Activated B cell treated with CpG ODN at 0.5 μM for 24 hours (primary cell): ENCODE data around the gene ZNF672. TPM values are rescaled to one million over a fixed set of nuclear protein-coding genes. Genes with fewer than 3 reads are reported as not detected.

Experiments
- ATAC-seq: fragments of 200-7000 bp; cut with Tn5 transposase; one replicate; pipeline ENCODE4 v1.10.0; 2021; ENCODE audit warnings: low read depth, mild to moderate bottlenecking, moderate library complexity
- CTCF ChIA-PET: fragments of 350-600 bp; sonication (Branson Sonifier 250); formaldehyde crosslinking; loops from one replicate; lab custom pipeline; 2021; ENCODE audit warnings: antibody characterized with exemption; lab: Charles Lee
- POLR2A ChIA-PET: fragments of 350-600 bp; sonication (Branson Sonifier 250); formaldehyde crosslinking; loops from one replicate; lab custom pipeline; 2021; ENCODE audit warnings: antibody characterized with exemption; lab: Charles Lee
- DNase-seq: peaks from one replicate; pipeline ENCODE4 v3.0.0; 2022
- H3K27ac Mint-ChIP-seq: one replicate; pipeline ENCODE4 v1.8.0; 2020; ENCODE audit warnings: mixed read lengths
- H3K27me3 Mint-ChIP-seq: one replicate; pipeline ENCODE4 v1.8.0; 2021; ENCODE audit warnings: mixed read lengths
- H3K36me3 Mint-ChIP-seq: one replicate; pipeline ENCODE4 v1.8.0; 2021; ENCODE audit warnings: low read depth, mixed read lengths
- H3K4me1 Mint-ChIP-seq: one replicate; pipeline ENCODE4 v1.8.0; 2021; ENCODE audit warnings: mixed read lengths
- H3K4me3 Mint-ChIP-seq: one replicate; pipeline ENCODE4 v1.8.0; 2020; ENCODE audit warnings: mild to moderate bottlenecking, mixed read lengths
- H3K9me3 Mint-ChIP-seq: one replicate; pipeline ENCODE4 v1.8.0; 2020; ENCODE audit warnings: mixed read lengths
- CTCF ChIP-seq: fragments of 200-600 bp; IDR thresholded peaks from one replicate; pipeline ENCODE4 v1.8.0; 2022; ENCODE audit warnings: antibody characterized with exemption, mild to moderate bottlenecking
- intact Hi-C: fragments of 100-400 bp; cut with micrococcal nuclease; formaldehyde crosslinking; loops from one replicate; pipeline ENCODE4 v1.15.1; 2024
- total RNA-seq: library from RNA; stranded (reverse); gene quantifications from 2 replicates; pipeline ENCODE4 v1.2.3, GENCODE V29; 2022

ZNF672 gene
- total RNA-seq, 1 donor from 2014 or later: 47.0 TPM

- Mint-ChIP-seq H3K27ac (peak overlapping the region; percentile 37), H3K9me3 (peaks cover under 1% of the 10 kb centered on the region), H3K27me3 (no peaks in the 10 kb centered on the region), H3K36me3 (peaks cover 33% of the 10 kb centered on the region), H3K4me3 (no peak overlapping the region), H3K4me1 (peaks cover 49% of the 10 kb centered on the region)
- DNase-seq (no peak), ATAC-seq (no peak)
- POLR2A ChIA-PET: interaction anchor here (1.3 kb wide), 1 partner anchor 186 kb away, joined by 3 read pairs; no protein-coding TSS in a partner anchor
- no peak for TF ChIP-seq CTCF
- CTCF ChIA-PET: interaction anchor here (1.8 to 7.2 kb wide), 2 partner anchors 105 to 189 kb away, joined by 8 to 218 read pairs; no protein-coding TSS in a partner anchor
- intact Hi-C loops: loop anchor here (5.0 kb wide), 1 partner anchor 1127 kb away; no protein-coding TSS in a partner anchor
These were observed 29.1 kb upstream of the ZNF672 start for GRCh38 chr1:248808876-248809275.

GRCh38 chr1:248810000-248810726, 27.9 kb upstream of the ZNF672 start:
- no peak for DNase-seq
- H3K36me3 Mint-ChIP-seq: peaks cover 45% of the 10 kb centered on the region
- no peak for ATAC-seq
- CTCF ChIA-PET: interaction anchor here (7.2 kb wide), 1 partner anchor 190 kb away, joined by 218 read pairs; no protein-coding TSS in a partner anchor
- H3K9me3 Mint-ChIP-seq: no peaks in the 10 kb centered on the region
- peaks cover 37% of the 10 kb centered on the region for H3K4me1 Mint-ChIP-seq
- no peak for TF ChIP-seq CTCF
- no peak overlapping the region for H3K27ac Mint-ChIP-seq
- no peak overlapping the region for H3K4me3 Mint-ChIP-seq
- POLR2A ChIA-PET: no interaction called here
- intact Hi-C loops: loop anchor here (5.0 kb wide), 1 partner anchor 1128 kb away; no protein-coding TSS in a partner anchor
- no peaks in the 10 kb centered on the region for H3K27me3 Mint-ChIP-seq

- Mint-ChIP-seq H3K36me3 (peaks cover 51% of the 10 kb centered on the region), H3K4me1 (peaks cover 29% of the 10 kb centered on the region), H3K4me3 (no peak overlapping the region), H3K9me3 (no peaks in the 10 kb centered on the region), H3K27me3 (no peaks in the 10 kb centered on the region), H3K27ac (no peak overlapping the region)
- TF ChIP-seq CTCF: no peak
- POLR2A ChIA-PET: interaction anchor here (1.3 kb wide), 1 partner anchor 27 kb away, joined by 3 read pairs; the partner anchor contains the start of gene ZNF672
- ATAC-seq: no peak
- intact Hi-C loops: no loop called here
- CTCF ChIA-PET: no interaction called here
- DNase-seq: no peak
These were observed 27.1 kb upstream of the ZNF672 start for GRCh38 chr1:248810727-248811513.

GRCh38 chr1:248811514-248812490, 26.2 kb upstream of the ZNF672 start:
- DNase-seq (no peak), ATAC-seq (no peak)
- H3K4me1 Mint-ChIP-seq: peaks cover 24% of the 10 kb centered on the region
- H3K4me3 Mint-ChIP-seq: no peak overlapping the region
- no peaks in the 10 kb centered on the region for H3K27me3 Mint-ChIP-seq
- H3K36me3 Mint-ChIP-seq: peaks cover 60% of the 10 kb centered on the region
- no peak for TF ChIP-seq CTCF
- no peak overlapping the region for H3K27ac Mint-ChIP-seq
- CTCF ChIA-PET: interaction anchor here (1.5 kb wide), 1 partner anchor 125 kb away, joined by 3 read pairs; no protein-coding TSS in a partner anchor
- intact Hi-C loops: no loop called here
- H3K9me3 Mint-ChIP-seq: no peaks in the 10 kb centered on the region
- POLR2A ChIA-PET: interaction anchor here (1.3 kb wide), 1 partner anchor 26 kb away, joined by 3 read pairs; the partner anchor contains the start of gene ZNF672
